DOHH2 (cell line): Measurements from ENCODE around the gene SETMAR.

Source experiments
- EZH2phosphoT487 ChIP-seq: fragments of 200-600 bp; sonication (generic); IDR thresholded peaks from 2 replicates; pipeline ENCODE4 v1.6.1; 2017; ENCODE audit warnings: borderline replicate concordance, mild to moderate bottlenecking, antibody characterized with exemption, low read length, moderate library complexity, mixed read lengths
- TF ChIP-seq, protein P1 (sequence below): fragments of 200-600 bp; sonication (generic); IDR thresholded peaks from one replicate; pipeline ENCODE4 v1.5.1; 2014; ENCODE audit warnings: antibody characterized with exemption, mild to moderate bottlenecking, low read depth, low read length; ENCODE audit not compliant: poor library complexity, severe bottlenecking

DNA sequence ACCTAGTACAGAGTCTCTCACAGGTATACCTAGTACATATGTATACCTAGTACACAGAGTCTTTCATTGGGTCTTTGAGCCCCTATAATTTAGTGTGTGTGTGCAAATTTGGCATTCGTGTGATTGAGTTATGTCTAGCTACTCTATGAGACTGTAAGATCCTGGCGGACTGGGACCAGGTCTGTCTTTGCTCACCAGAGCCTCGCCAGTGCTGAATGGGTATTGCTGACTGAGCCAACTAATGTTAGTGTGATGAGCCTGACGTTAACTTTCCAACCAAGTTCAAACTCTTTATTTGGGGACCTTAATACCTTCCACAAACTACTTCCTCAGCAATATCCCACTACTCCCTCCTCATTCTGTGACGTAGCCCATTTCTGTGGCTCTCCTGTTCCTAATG lies 35.6 kb downstream of the SETMAR start:
- TF ChIP-seq, protein P1, sequence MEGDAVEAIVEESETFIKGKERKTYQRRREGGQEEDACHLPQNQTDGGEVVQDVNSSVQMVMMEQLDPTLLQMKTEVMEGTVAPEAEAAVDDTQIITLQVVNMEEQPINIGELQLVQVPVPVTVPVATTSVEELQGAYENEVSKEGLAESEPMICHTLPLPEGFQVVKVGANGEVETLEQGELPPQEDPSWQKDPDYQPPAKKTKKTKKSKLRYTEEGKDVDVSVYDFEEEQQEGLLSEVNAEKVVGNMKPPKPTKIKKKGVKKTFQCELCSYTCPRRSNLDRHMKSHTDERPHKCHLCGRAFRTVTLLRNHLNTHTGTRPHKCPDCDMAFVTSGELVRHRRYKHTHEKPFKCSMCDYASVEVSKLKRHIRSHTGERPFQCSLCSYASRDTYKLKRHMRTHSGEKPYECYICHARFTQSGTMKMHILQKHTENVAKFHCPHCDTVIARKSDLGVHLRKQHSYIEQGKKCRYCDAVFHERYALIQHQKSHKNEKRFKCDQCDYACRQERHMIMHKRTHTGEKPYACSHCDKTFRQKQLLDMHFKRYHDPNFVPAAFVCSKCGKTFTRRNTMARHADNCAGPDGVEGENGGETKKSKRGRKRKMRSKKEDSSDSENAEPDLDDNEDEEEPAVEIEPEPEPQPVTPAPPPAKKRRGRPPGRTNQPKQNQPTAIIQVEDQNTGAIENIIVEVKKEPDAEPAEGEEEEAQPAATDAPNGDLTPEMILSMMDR = no peak
- no peak for TF ChIP-seq EZH2phosphoT487
